ENCODE data around the gene DNAJB7.

GRCh38 chr22:40862537-40862936 lies 624 bp upstream of the DNAJB7 start:
- no peak for TF ChIP-seq EZH2phosphoT487 (IDR thresholded peaks at IDR 0.05; ENCODE audit: low read depth)
- TF ChIP-seq CTCF (IDR thresholded peaks at IDR 0.05; ENCODE audit: low read depth, low read length) = no peak

All from OCI-LY3 (cell line).